GM21515 (cell line): Measurements from ENCODE around the gene ABHD10.

Experiments
- ATAC-seq: cut with Tn5 transposase; IDR thresholded peaks from one replicate; pipeline ENCODE4 v1.9.1; 2021; ENCODE audit not compliant: unreplicated experiment

The ABHD10 gene

GRCh38 chr3:111963424-111963823 lies 15.4 kb upstream of the ABHD10 start:
- ATAC-seq: no peak

- no peak for ATAC-seq
These were observed 13.3 kb upstream of the ABHD10 start for GRCh38 chr3:111965484-111965883.

- ATAC-seq: no peak
These were observed 11.8 kb upstream of the ABHD10 start for GRCh38 chr3:111967068-111967467.

GRCh38 chr3:111967651-111968274 lies 11.1 kb upstream of the ABHD10 start:
- peak; percentile 95 for ATAC-seq

- ATAC-seq: no peak
These were observed 10.3 kb upstream of the ABHD10 start for GRCh38 chr3:111968319-111969054.

GRCh38 chr3:111970376-111970775 lies 8.4 kb upstream of the ABHD10 start:
- no peak for ATAC-seq

GRCh38 chr3:111971533-111972130 lies 7.2 kb upstream of the ABHD10 start:
- no peak for ATAC-seq

- ATAC-seq: no peak
These were observed 5.9 kb upstream of the ABHD10 start for GRCh38 chr3:111972891-111973290.

- no peak for ATAC-seq
These were observed 3.7 kb upstream of the ABHD10 start for GRCh38 chr3:111975131-111975530.

GRCh38 chr3:111976254-111976653 lies 2.6 kb upstream of the ABHD10 start:
- ATAC-seq: no peak

- peak; percentile 52 for ATAC-seq
These were observed 710 bp downstream of the ABHD10 start for GRCh38 chr3:111979434-111980038.

- no peak for ATAC-seq
These were observed 2.1 kb downstream of the ABHD10 start for GRCh38 chr3:111980716-111981456.

GRCh38 chr3:111981457-111981763 lies 2.6 kb downstream of the ABHD10 start:
- no peak for ATAC-seq

GRCh38 chr3:111984636-111985298 lies 5.9 kb downstream of the ABHD10 start:
- ATAC-seq: no peak

- ATAC-seq: no peak
These were observed 8.0 kb downstream of the ABHD10 start for GRCh38 chr3:111986800-111987199.

GRCh38 chr3:111989061-111989678 lies 10.3 kb downstream of the ABHD10 start:
- peak; percentile 94 for ATAC-seq

- ATAC-seq: no peak
These were observed 14.2 kb downstream of the ABHD10 start for GRCh38 chr3:111993038-111993437.

- ATAC-seq: no peak
These were observed 20.0 kb downstream of the ABHD10 start, which contains the start of gene TAGLN3 for GRCh38 chr3:111998636-111999483. Gene TAGLN3, plus strand, starts transcription at chr3:111998922. Its CDS starts 501 bp downstream, at chr3:111999423.
